ENCODE measurements around the gene LIPA. TPM values are rescaled to one million over a fixed set of nuclear protein-coding genes. Genes with fewer than 3 reads are reported as not detected.
"Not testable (repeated sequence)": the region's sequence is repeated elsewhere in the genome, so short reads cannot be mapped to it uniquely, and the experiment has no call there.

Gene LIPA
- polyA plus RNA-seq (2013, experiment 1 of 2): 41.4 TPM
- polyA plus RNA-seq (2013, experiment 2 of 2): 43.6 TPM

GRCh38 chr10:89251409-89252224 lies at the start of gene LIPA:
Gene LIPA (minus strand): TSS chr10:89251775. CDS start chr10:89247648, 4,127 bp downstream.
- Histone ChIP-seq H3K9me3 (ENCODE audit: control insufficient read depth, low read length) (peaks cover 9% of the 10 kb centered on the region), H3K27ac (ENCODE audit: low read depth, low read length, severe bottlenecking) (no peak within 1 kb of the TSS), H3K36me3 (ENCODE audit: control insufficient read depth, insufficient read depth, low read length) (no peaks in the 10 kb centered on the region), H3K4me1 (ENCODE audit: control insufficient read depth, insufficient read depth, low read length, poor library complexity, severe bottlenecking) (no peaks in the 10 kb centered on the region), H3K4me3 (ENCODE audit: extremely low read depth, insufficient read depth, low read length, poor library complexity, severe bottlenecking) (peak within 1 kb of the TSS; percentile 77)
- WGBS, 2 experiments (ENCODE audit: insufficient coverage in 2 of 2): 1 to 4% methylated on average over 35 to 47 of the region's 53 CpGs

GRCh38 chr10:89301232-89301631 lies 49.7 kb upstream of the LIPA start:
- Histone ChIP-seq H3K36me3 (ENCODE audit: control insufficient read depth, insufficient read depth, low read length) (no peaks in the 10 kb centered on the region), H3K4me1 (ENCODE audit: control insufficient read depth, insufficient read depth, low read length, poor library complexity, severe bottlenecking) (no peaks in the 10 kb centered on the region), H3K9me3 (ENCODE audit: control insufficient read depth, low read length) (no peaks in the 10 kb centered on the region), H3K27ac (ENCODE audit: low read depth, low read length, severe bottlenecking) (no peak overlapping the region), H3K4me3 (ENCODE audit: extremely low read depth, insufficient read depth, low read length, poor library complexity, severe bottlenecking) (no peak overlapping the region)
- 60 to 100% methylated on average over 1 of the region's 2 CpGs for WGBS, 2 experiments (ENCODE audit: insufficient coverage in 2 of 2)

- no CpG with 5 or more reads among the region's 4 CpGs for WGBS, 2 experiments (ENCODE audit: insufficient coverage in 2 of 2)
- Histone ChIP-seq H3K36me3 (ENCODE audit: control insufficient read depth, insufficient read depth, low read length) (no peaks in the 10 kb centered on the region), H3K4me1 (ENCODE audit: control insufficient read depth, insufficient read depth, low read length, poor library complexity, severe bottlenecking) (no peaks in the 10 kb centered on the region), H3K9me3 (ENCODE audit: control insufficient read depth, low read length) (no peaks in the 10 kb centered on the region), H3K4me3 (ENCODE audit: extremely low read depth, insufficient read depth, low read length, poor library complexity, severe bottlenecking) (no peak overlapping the region), H3K27ac (ENCODE audit: low read depth, low read length, severe bottlenecking) (no peak overlapping the region)
Measured at GRCh38 chr10:89299031-89299430, 47.5 kb upstream of the LIPA start.

DNA sequence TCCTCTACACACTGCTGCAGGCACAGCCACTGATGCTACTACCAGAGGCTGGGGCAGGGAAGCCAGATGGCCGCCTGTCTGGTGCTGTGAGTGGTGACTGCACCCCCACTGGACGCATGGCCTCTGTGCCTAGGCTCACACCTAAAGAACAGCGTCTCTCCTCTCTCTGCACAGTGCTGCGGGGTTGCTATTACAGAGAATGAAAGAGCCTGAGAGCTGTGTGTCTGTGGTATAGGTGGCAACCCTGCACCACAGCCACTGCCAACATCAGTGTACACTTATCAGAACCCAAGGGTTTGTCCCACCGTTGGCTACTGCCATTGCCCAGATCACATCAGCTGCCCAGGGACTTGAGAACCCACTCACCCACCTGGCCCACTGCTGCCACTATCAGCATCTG lies 46.2 kb upstream of the LIPA start:
- 94 to 100% methylated on average over 2 to 4 of the region's 5 CpGs for WGBS, 2 experiments (ENCODE audit: insufficient coverage in 2 of 2)
- Histone ChIP-seq H3K36me3 (ENCODE audit: control insufficient read depth, insufficient read depth, low read length) (no peaks in the 10 kb centered on the region), H3K27ac (ENCODE audit: low read depth, low read length, severe bottlenecking) (no peak overlapping the region), H3K9me3 (ENCODE audit: control insufficient read depth, low read length) (no peaks in the 10 kb centered on the region), H3K4me1 (ENCODE audit: control insufficient read depth, insufficient read depth, low read length, poor library complexity, severe bottlenecking) (no peaks in the 10 kb centered on the region), H3K4me3 (ENCODE audit: extremely low read depth, insufficient read depth, low read length, poor library complexity, severe bottlenecking) (no peak overlapping the region)

- H3K4me1 ChIP-seq (ENCODE audit: control insufficient read depth, insufficient read depth, low read length, poor library complexity, severe bottlenecking): no peaks in the 10 kb centered on the region
- no peak overlapping the region for H3K27ac ChIP-seq (ENCODE audit: low read depth, low read length, severe bottlenecking)
- H3K36me3 ChIP-seq (ENCODE audit: control insufficient read depth, insufficient read depth, low read length): no peaks in the 10 kb centered on the region
- no peak overlapping the region for H3K4me3 ChIP-seq (ENCODE audit: extremely low read depth, insufficient read depth, low read length, poor library complexity, severe bottlenecking)
- 90 to 100% methylated on average over 2 to 3 of the region's 4 CpGs for WGBS, 2 experiments (ENCODE audit: insufficient coverage in 2 of 2)
- H3K9me3 ChIP-seq (ENCODE audit: control insufficient read depth, low read length): no peaks in the 10 kb centered on the region
Measured at GRCh38 chr10:89297356-89297755, 45.8 kb upstream of the LIPA start.

GRCh38 chr10:89296220-89296648 lies 44.7 kb upstream of the LIPA start:
- H3K4me1 ChIP-seq (ENCODE audit: control insufficient read depth, insufficient read depth, low read length, poor library complexity, severe bottlenecking): no peaks in the 10 kb centered on the region
- no peaks in the 10 kb centered on the region for H3K36me3 ChIP-seq (ENCODE audit: control insufficient read depth, insufficient read depth, low read length)
- no peaks in the 10 kb centered on the region for H3K9me3 ChIP-seq (ENCODE audit: control insufficient read depth, low read length)
- H3K4me3 ChIP-seq (ENCODE audit: extremely low read depth, insufficient read depth, low read length, poor library complexity, severe bottlenecking): no peak overlapping the region
- no peak overlapping the region for H3K27ac ChIP-seq (ENCODE audit: low read depth, low read length, severe bottlenecking)
- WGBS, 2 experiments (ENCODE audit: insufficient coverage in 2 of 2): 79 to 98% methylated on average over 3 to 5 of the region's 5 CpGs

- no CpG with 5 or more reads among the region's 1 CpG for WGBS, 2 experiments (ENCODE audit: insufficient coverage in 2 of 2)
Measured at GRCh38 chr10:89295597-89295996, 44.0 kb upstream of the LIPA start.

GRCh38 chr10:89294721-89295239 lies 43.2 kb upstream of the LIPA start:
- no peaks in the 10 kb centered on the region for H3K9me3 ChIP-seq (ENCODE audit: control insufficient read depth, low read length)
- H3K27ac ChIP-seq (ENCODE audit: low read depth, low read length, severe bottlenecking): no peak overlapping the region
- no peak overlapping the region for H3K4me3 ChIP-seq (ENCODE audit: extremely low read depth, insufficient read depth, low read length, poor library complexity, severe bottlenecking)
- H3K36me3 ChIP-seq (ENCODE audit: control insufficient read depth, insufficient read depth, low read length): no peaks in the 10 kb centered on the region
- 96 to 100% methylated on average over 2 of the region's 3 CpGs for WGBS, 2 experiments (ENCODE audit: insufficient coverage in 2 of 2)
- H3K4me1 ChIP-seq (ENCODE audit: control insufficient read depth, insufficient read depth, low read length, poor library complexity, severe bottlenecking): no peaks in the 10 kb centered on the region

More at GRCh38 chr10:89295597-89295996, 44.0 kb upstream of the LIPA start:
- H3K36me3 ChIP-seq (ENCODE audit: control insufficient read depth, insufficient read depth, low read length): no peaks in the 10 kb centered on the region
- no peak overlapping the region for H3K27ac ChIP-seq (ENCODE audit: low read depth, low read length, severe bottlenecking)
- H3K9me3 ChIP-seq (ENCODE audit: control insufficient read depth, low read length): no peaks in the 10 kb centered on the region
- H3K4me1 ChIP-seq (ENCODE audit: control insufficient read depth, insufficient read depth, low read length, poor library complexity, severe bottlenecking): no peaks in the 10 kb centered on the region
- no peak overlapping the region for H3K4me3 ChIP-seq (ENCODE audit: extremely low read depth, insufficient read depth, low read length, poor library complexity, severe bottlenecking)

DNA sequence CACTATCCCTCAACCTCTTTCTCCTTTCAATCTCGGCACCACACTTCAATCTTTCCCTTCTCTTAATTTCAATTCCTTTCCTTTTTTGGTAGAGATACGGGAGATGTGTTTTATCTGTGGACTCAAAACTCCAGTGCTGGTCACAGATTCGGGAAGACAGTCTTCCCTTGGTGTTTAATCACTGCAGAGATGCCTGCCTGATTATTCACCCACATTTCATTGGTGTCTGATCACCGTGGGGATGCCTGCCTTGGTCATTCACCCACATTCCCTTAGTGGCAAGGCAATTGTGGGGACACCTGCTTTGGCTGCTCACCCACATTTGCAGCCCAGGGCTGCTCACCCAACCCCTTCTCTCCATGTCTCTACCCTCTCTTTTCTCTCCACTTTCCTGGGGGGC lies 33.7 kb upstream of the LIPA start:
- not testable (repeated sequence) for H3K4me1 ChIP-seq (ENCODE audit: control insufficient read depth, insufficient read depth, low read length, poor library complexity, severe bottlenecking); H3K27ac ChIP-seq (ENCODE audit: low read depth, low read length, severe bottlenecking); H3K36me3 ChIP-seq (ENCODE audit: control insufficient read depth, insufficient read depth, low read length); H3K4me3 ChIP-seq (ENCODE audit: extremely low read depth, insufficient read depth, low read length, poor library complexity, severe bottlenecking); H3K9me3 ChIP-seq (ENCODE audit: control insufficient read depth, low read length)
- WGBS, 2 experiments (ENCODE audit: insufficient coverage in 2 of 2): 85 to 100% methylated on average over 1 to 4 of the region's 4 CpGs

DNA sequence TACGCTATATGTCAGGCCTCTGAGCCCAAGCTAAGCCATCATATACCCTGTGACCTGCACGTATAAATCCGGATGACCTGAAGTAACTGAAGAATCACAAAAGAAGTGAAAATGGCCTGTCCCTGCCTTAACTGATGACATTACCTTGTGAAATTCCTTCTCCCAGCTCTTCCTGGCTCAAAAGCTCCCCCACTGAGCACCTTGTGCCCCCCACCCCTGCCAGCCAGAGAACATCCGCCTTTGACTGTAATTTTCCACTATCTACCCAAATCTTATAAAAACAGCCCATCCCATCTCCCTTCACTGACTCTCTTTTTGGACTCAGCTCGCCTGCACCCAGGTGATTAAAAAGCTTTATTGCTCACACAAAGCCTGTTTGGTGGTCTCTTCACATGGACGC lies 33.1 kb upstream of the LIPA start:
- H3K27ac ChIP-seq (ENCODE audit: low read depth, low read length, severe bottlenecking); H3K36me3 ChIP-seq (ENCODE audit: control insufficient read depth, insufficient read depth, low read length); H3K9me3 ChIP-seq (ENCODE audit: control insufficient read depth, low read length); H3K4me1 ChIP-seq (ENCODE audit: control insufficient read depth, insufficient read depth, low read length, poor library complexity, severe bottlenecking); H3K4me3 ChIP-seq (ENCODE audit: extremely low read depth, insufficient read depth, low read length, poor library complexity, severe bottlenecking): not testable (repeated sequence)
- WGBS, 2 experiments (ENCODE audit: insufficient coverage in 2 of 2): 73 to 86% methylated on average over 6 of the region's 6 CpGs

DNA sequence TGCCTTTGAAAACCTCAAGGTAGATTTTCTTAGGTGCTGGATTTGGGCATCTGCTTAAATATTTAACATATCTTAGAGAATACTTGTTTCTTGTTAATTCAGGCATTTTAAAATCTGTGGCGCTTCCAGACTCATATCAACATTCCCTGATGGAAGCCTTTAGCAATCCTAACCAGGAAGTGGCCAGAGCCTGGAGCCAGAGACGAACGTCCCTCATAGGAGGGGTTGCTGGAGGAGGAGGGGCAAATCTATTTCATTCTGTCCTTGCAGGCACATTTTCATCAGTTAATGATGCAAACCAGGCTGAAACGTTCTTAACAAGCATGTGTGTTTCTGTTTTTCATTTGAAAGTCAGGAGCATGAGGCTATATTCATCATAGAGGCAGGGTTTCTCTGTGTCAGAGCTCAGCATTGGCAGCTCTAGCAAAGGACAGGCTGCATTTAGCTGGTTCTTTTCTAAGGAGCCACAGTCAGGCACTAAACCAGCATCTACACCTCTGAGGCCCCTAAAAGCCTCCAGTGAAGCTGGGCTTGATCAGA lies 32.4 kb upstream of the LIPA start:
- Histone ChIP-seq H3K9me3 (ENCODE audit: control insufficient read depth, low read length) (no peaks in the 10 kb centered on the region), H3K4me1 (ENCODE audit: control insufficient read depth, insufficient read depth, low read length, poor library complexity, severe bottlenecking) (peaks cover 12% of the 10 kb centered on the region), H3K36me3 (ENCODE audit: control insufficient read depth, insufficient read depth, low read length) (no peaks in the 10 kb centered on the region), H3K27ac (ENCODE audit: low read depth, low read length, severe bottlenecking) (peak overlapping the region; percentile 66), H3K4me3 (ENCODE audit: extremely low read depth, insufficient read depth, low read length, poor library complexity, severe bottlenecking) (no peak overlapping the region)
- 5 to 6% methylated on average over 2 to 3 of the region's 4 CpGs for WGBS, 2 experiments (ENCODE audit: insufficient coverage in 2 of 2)
